Measurements from ENCODE around the gene RSPH9.
A peak's percentile ranks its signal among the peaks of the same experiment; 100 is the strongest.
"Not testable (repeated sequence)": the region's sequence is repeated elsewhere in the genome, so short reads cannot be mapped to it uniquely, and the experiment has no call there.

Gene RSPH9

GRCh38 chr6:43629104-43629504 lies 15.7 kb upstream of the RSPH9 start, which contains the start of gene GTPBP2:
TSS of gene GTPBP2 (minus strand) at chr6:43629264. CDS start at chr6:43629162, 102 bp downstream.
- peak; percentile 99 for DNase-seq (ENCODE audit: low spot score)

GRCh38 chr6:43629505-43630300 lies 15.1 kb upstream of the RSPH9 start:
- DNase-seq (ENCODE audit: low spot score) = peak; percentile 96

GRCh38 chr6:43630980-43631619 lies 13.7 kb upstream of the RSPH9 start:
- DNase-seq (ENCODE audit: low spot score) = no peak

- DNase-seq (ENCODE audit: low spot score) = not testable (repeated sequence)
Measured at GRCh38 chr6:43633002-43633401, 11.8 kb upstream of the RSPH9 start.

GRCh38 chr6:43634702-43635303 lies 10.0 kb upstream of the RSPH9 start:
- DNase-seq (ENCODE audit: low spot score) = no peak

GRCh38 chr6:43635387-43636307 lies 9.2 kb upstream of the RSPH9 start, which contains the start of gene MAD2L1BP:
TSS of gene MAD2L1BP (plus strand) at chr6:43635840. CDS start at chr6:43635876, 36 bp downstream.
- DNase-seq (ENCODE audit: low spot score) = peak; percentile 80

GRCh38 chr6:43636308-43636659 lies 8.6 kb upstream of the RSPH9 start:
- DNase-seq (ENCODE audit: low spot score) = no peak

- DNase-seq (ENCODE audit: low spot score) = peak; percentile 41
Measured at GRCh38 chr6:43639984-43640800, 4.6 kb upstream of the RSPH9 start.

GRCh38 chr6:43645613-43645964 lies 753 bp downstream of the RSPH9 start:
- no peak for DNase-seq (ENCODE audit: low spot score)

GRCh38 chr6:43647613-43648012 lies 2.8 kb downstream of the RSPH9 start:
- no peak for DNase-seq (ENCODE audit: low spot score)

GRCh38 chr6:43648248-43648647 lies 3.4 kb downstream of the RSPH9 start:
- DNase-seq (ENCODE audit: low spot score) = no peak

- not testable (repeated sequence) for DNase-seq (ENCODE audit: low spot score)
Measured at GRCh38 chr6:43652822-43653221, 8.0 kb downstream of the RSPH9 start.

- DNase-seq (ENCODE audit: low spot score) = no peak
Measured at GRCh38 chr6:43657221-43657802, 12.5 kb downstream of the RSPH9 start.

GRCh38 chr6:43658161-43658560 lies 13.3 kb downstream of the RSPH9 start:
- DNase-seq (ENCODE audit: low spot score) = no peak

GRCh38 chr6:43662948-43663347 lies 18.1 kb downstream of the RSPH9 start:
- DNase-seq (ENCODE audit: low spot score) = not testable (repeated sequence)

GRCh38 chr6:43665376-43665775 lies 20.5 kb downstream of the RSPH9 start:
- DNase-seq (ENCODE audit: low spot score) = no peak

GRCh38 chr6:43666196-43666920 lies 21.5 kb downstream of the RSPH9 start:
- DNase-seq (ENCODE audit: low spot score) = no peak

GRCh38 chr6:43667245-43668150 lies 22.7 kb downstream of the RSPH9 start:
- DNase-seq (ENCODE audit: low spot score) = peak; percentile 63
